Endothelial cell of umbilical vein (primary cell): ENCODE data around the gene CCDC187. TPM values are rescaled to one million over a fixed set of nuclear protein-coding genes. Genes with fewer than 3 reads are reported as not detected.

Experiments used
- BruUV-seq: library from RNA; stranded (reverse); fragments of 400-500 nt; replicated peaks from 2 replicates; lab custom pipeline; 2021; lab: Mats Ljungman, UMichigan
- CTCF ChIA-PET: fragments of 300-600, 350-600 bp; sonication (Branson Sonifier 250); formaldehyde crosslinking; loops from one replicate; lab custom pipeline; 2021; ENCODE audit warnings: antibody characterized with exemption, inconsistent platforms; lab: Charles Lee
- POLR2A ChIA-PET: fragments of 300-600, 350-600 bp; sonication (Branson Sonifier 250); formaldehyde crosslinking; loops from one replicate; lab custom pipeline; 2021; ENCODE audit warnings: antibody characterized with exemption, inconsistent platforms; lab: Charles Lee
- DNase-seq: peaks from one replicate; pipeline ENCODE4 v3.0.0-alpha.2; 2011; ENCODE audit warnings: low read depth, low spot score
- FAIRE-seq: peaks from 2 replicates; lab custom pipeline; 2011; peaks lifted over from hg19 to GRCh38; lab: Jason Lieb, UNC
- H2AFZ ChIP-seq: 2 replicates; pipeline ENCODE4 v1.6.0; 2012; ENCODE audit warnings: low read depth, low read length, control low read depth, inconsistent platforms
- H3K27ac ChIP-seq: 2 replicates; pipeline ENCODE4 v1.5.1; 2011; ENCODE audit warnings: low read depth, mild to moderate bottlenecking, control low read depth, low read length, moderate library complexity; ENCODE audit not compliant: insufficient read depth
- H3K27me3 ChIP-seq, 2 experiments: 2 replicates each; pipeline versions ENCODE4 v1.6.0 to v1.6.1; 2011; ENCODE audit warnings: low read length in 2 of 2, mixed read lengths in 1 of 2; ENCODE audit not compliant: control insufficient read depth in 2 of 2, insufficient read depth in 2 of 2
- H3K36me3 ChIP-seq, 2 experiments: 2 replicates in 1 of 2; 3 replicates in 1 of 2; pipeline ENCODE4 v1.5.1; 2011; ENCODE audit warnings: low read length in 2 of 2, mild to moderate bottlenecking in 1 of 2, moderate library complexity in 1 of 2; ENCODE audit not compliant: control insufficient read depth in 2 of 2, insufficient read depth in 2 of 2; ENCODE audit errors: extremely low read depth in 1 of 2
- H3K4me1 ChIP-seq: 3 replicates; pipeline ENCODE4 v1.5.1; 2011; ENCODE audit warnings: mild to moderate bottlenecking, low read length; ENCODE audit not compliant: control insufficient read depth, insufficient read depth; ENCODE audit errors: extremely low read depth
- H3K4me2 ChIP-seq: 2 replicates; pipeline ENCODE4 v1.6.1; 2011; ENCODE audit warnings: low read length, control low read depth, mixed read lengths; ENCODE audit not compliant: insufficient read depth
- H3K4me3 ChIP-seq, 3 experiments: fragments of 200-600 bp in 1 of 3; sonication (generic), shearing (Covaris generic) in 1 of 3; replicated peaks in 1 of 3; 2 replicates each; pipeline ENCODE4 v1.5.1; 2011 to 2016; ENCODE audit warnings: control low read depth in 3 of 3, low read length in 3 of 3, mild to moderate bottlenecking in 2 of 3, inconsistent platforms in 1 of 3, low read depth in 1 of 3, moderate library complexity in 1 of 3; ENCODE audit not compliant: insufficient read depth in 1 of 3
- H3K79me2 ChIP-seq: 2 replicates; pipeline ENCODE4 v1.6.0; 2012; ENCODE audit warnings: low read length, inconsistent platforms; ENCODE audit not compliant: control insufficient read depth, insufficient read depth
- H3K9ac ChIP-seq: replicated peaks from 2 replicates; pipeline ENCODE3; 2011; ENCODE audit warnings: low read length, control low read depth; ENCODE audit not compliant: insufficient read depth; ENCODE audit errors: extremely low read depth
- H3K9me1 ChIP-seq: replicated peaks from 3 replicates; pipeline ENCODE4 v1.6.0; 2011; ENCODE audit warnings: mild to moderate bottlenecking, low read length; ENCODE audit not compliant: control insufficient read depth, insufficient read depth; ENCODE audit errors: extremely low read depth
- H3K9me3 ChIP-seq: replicated peaks from 2 replicates; pipeline ENCODE4 v1.5.1; 2012; ENCODE audit warnings: low read length, inconsistent platforms; ENCODE audit not compliant: control insufficient read depth, insufficient read depth
- H4K20me1 ChIP-seq: replicated peaks from 2 replicates; pipeline ENCODE3; 2011; ENCODE audit warnings: mild to moderate bottlenecking, low read length; ENCODE audit not compliant: control insufficient read depth, insufficient read depth; ENCODE audit errors: extremely low read depth
- EZH2 ChIP-seq: IDR thresholded peaks from 2 replicates; pipeline ENCODE4 v1.6.1; 2012; ENCODE audit warnings: borderline replicate concordance, low read depth, mild to moderate bottlenecking, moderate library complexity, low read length, inconsistent platforms; ENCODE audit not compliant: severe bottlenecking
- FOS ChIP-seq: IDR thresholded peaks from 2 replicates; pipeline ENCODE4 v1.6.1; 2011; ENCODE audit warnings: mild to moderate bottlenecking, low read length, moderate library complexity, borderline replicate concordance; ENCODE audit not compliant: insufficient read depth
- GATA2 ChIP-seq: IDR thresholded peaks from 2 replicates; pipeline ENCODE4 v1.7.0; 2011; ENCODE audit warnings: low read depth, mild to moderate bottlenecking, moderate library complexity, mixed read lengths, low read length; ENCODE audit not compliant: insufficient read length, insufficient read depth
- JUN ChIP-seq: IDR thresholded peaks from 2 replicates; pipeline ENCODE4 v1.6.1; 2011; ENCODE audit warnings: borderline replicate concordance, low read depth; ENCODE audit not compliant: insufficient read length, insufficient read depth
- MYC ChIP-seq: IDR thresholded peaks from one replicate; pipeline ENCODE4 v1.6.1; 2011; ENCODE audit warnings: mild to moderate bottlenecking, low read depth, low read length
- POLR2A ChIP-seq: IDR thresholded peaks from 2 replicates; pipeline ENCODE4 v1.6.1; 2012; ENCODE audit warnings: low read depth, mild to moderate bottlenecking, control low read depth, low read length
- POLR2AphosphoS5 ChIP-seq: IDR thresholded peaks from 2 replicates; pipeline ENCODE4 v1.6.1; 2012; ENCODE audit warnings: low read depth, mild to moderate bottlenecking, control low read depth, low read length, moderate library complexity; ENCODE audit not compliant: insufficient read depth
- dilution Hi-C: fragments of 300-500 bp; cut with MboI; formaldehyde crosslinking; loops from one replicate; pipeline ENCODE4 v1.15.0; 2019; ENCODE audit warnings: low sequenced_read_pairs; ENCODE audit not compliant: extremely low pct_ligation_motif_present
- intact Hi-C: fragments of 100-400 bp; cut with micrococcal nuclease; formaldehyde crosslinking; loops from one replicate; pipeline ENCODE4 v1.10.0; 2022
- polyA plus RNA-seq, 4 experiments: library from polyadenylated mRNA; depleted of rRNA in 3 of 4; stranded (reverse) in 3 of 4; unstranded in 1 of 4; fragments of >200 nt; gene quantifications; 2 replicates each; pipeline versions ENCODE4 v1.2.1 to v1.2.3, GENCODE V29; 2011 to 2012; ENCODE audit warnings: missing spikeins in 1 of 4
- total RNA-seq: library from RNA; stranded (reverse); gene quantifications from 2 replicates; pipeline ENCODE4 v1.2.3, GENCODE V29; 2021
- TF ChIP-seq, protein P1 (sequence below), 2 donors: IDR thresholded peaks; 1 replicate in 1 of 2; 2 replicates in 1 of 2; pipeline ENCODE4 v1.5.1; 2011; ENCODE audit warnings: low read length in 2 of 2, mild to moderate bottlenecking in 2 of 2, moderate library complexity in 2 of 2, control low read depth in 1 of 2, inconsistent platforms in 1 of 2, low read depth in 1 of 2; ENCODE audit not compliant: insufficient read depth in 1 of 2; ENCODE audit errors: extremely low read depth in 1 of 2
- TF ChIP-seq, protein P2 (sequence below): IDR thresholded peaks from 2 replicates; pipeline ENCODE4 v1.6.1; 2011; ENCODE audit not compliant: insufficient read depth, insufficient read length

The CCDC187 gene
- total and polyA plus RNA-seq, 2 donors (not counting 3 experiments of a cell fraction or from before 2014, with no cell fraction given), result not detected

DNA sequence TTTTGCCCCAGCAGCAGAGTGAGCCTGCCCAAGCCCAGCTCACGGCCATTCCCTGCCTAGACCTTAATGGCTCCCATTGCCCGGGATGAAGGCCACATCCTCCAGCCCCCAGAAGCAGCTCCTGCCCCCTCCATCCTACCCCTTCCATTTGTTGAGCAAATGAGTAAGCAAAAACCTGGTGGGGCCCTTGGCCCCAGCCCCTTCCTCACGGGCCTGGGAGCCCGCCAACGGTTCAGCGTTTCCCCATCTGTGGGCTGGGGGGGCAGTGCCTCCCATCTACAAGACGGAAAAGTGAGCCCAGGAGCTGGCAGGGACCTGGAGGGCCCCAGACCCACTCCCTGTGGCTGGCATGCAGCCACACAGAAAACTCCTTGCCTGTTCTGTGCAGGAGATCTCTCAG is 4.4 kb downstream of the CCDC187 start:
- dilution Hi-C loops, result no loop called here
- CTCF ChIA-PET, result interaction anchor here (1.2 kb wide), 1 partner anchor 13 kb away, joined by 3 read pairs; no protein-coding TSS in a partner anchor
- POLR2A ChIA-PET, result no interaction called here

More for the DNA sequence above, 4.4 kb downstream of the CCDC187 start:
- no peak overlapping the region for H3K9ac ChIP-seq
- H3K4me2 ChIP-seq, result no peak overlapping the region
- DNase-seq (no peak), FAIRE-seq (no peak)
- no peaks in the 10 kb centered on the region for H3K27me3 ChIP-seq
- no peak overlapping the region for H2AFZ ChIP-seq
- H3K9me1 ChIP-seq, result no peaks in the 10 kb centered on the region
- H3K36me3 ChIP-seq, result no peaks in the 10 kb centered on the region
- H3K79me2 ChIP-seq, result no peaks in the 10 kb centered on the region
- BruUV-seq, result no TSS peak
- H3K9me3 ChIP-seq, result no peaks in the 10 kb centered on the region
- no peaks in the 10 kb centered on the region for H4K20me1 ChIP-seq
- intact Hi-C loops, result no loop called here
- H3K4me1 ChIP-seq, result no peaks in the 10 kb centered on the region
- no peak overlapping the region for H3K27ac ChIP-seq
- TF ChIP-seq POLR2A, result no peak
- TF ChIP-seq POLR2AphosphoS5, result no peak
- TF ChIP-seq, protein P1, sequence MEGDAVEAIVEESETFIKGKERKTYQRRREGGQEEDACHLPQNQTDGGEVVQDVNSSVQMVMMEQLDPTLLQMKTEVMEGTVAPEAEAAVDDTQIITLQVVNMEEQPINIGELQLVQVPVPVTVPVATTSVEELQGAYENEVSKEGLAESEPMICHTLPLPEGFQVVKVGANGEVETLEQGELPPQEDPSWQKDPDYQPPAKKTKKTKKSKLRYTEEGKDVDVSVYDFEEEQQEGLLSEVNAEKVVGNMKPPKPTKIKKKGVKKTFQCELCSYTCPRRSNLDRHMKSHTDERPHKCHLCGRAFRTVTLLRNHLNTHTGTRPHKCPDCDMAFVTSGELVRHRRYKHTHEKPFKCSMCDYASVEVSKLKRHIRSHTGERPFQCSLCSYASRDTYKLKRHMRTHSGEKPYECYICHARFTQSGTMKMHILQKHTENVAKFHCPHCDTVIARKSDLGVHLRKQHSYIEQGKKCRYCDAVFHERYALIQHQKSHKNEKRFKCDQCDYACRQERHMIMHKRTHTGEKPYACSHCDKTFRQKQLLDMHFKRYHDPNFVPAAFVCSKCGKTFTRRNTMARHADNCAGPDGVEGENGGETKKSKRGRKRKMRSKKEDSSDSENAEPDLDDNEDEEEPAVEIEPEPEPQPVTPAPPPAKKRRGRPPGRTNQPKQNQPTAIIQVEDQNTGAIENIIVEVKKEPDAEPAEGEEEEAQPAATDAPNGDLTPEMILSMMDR (IDR thresholded peaks at IDR 0.05; ENCODE audit: extremely low read depth in 1 of 2, insufficient read depth in 1 of 2, low read depth in 1 of 2, low read length in 2 of 2), result no peak
- TF ChIP-seq, protein P2, sequence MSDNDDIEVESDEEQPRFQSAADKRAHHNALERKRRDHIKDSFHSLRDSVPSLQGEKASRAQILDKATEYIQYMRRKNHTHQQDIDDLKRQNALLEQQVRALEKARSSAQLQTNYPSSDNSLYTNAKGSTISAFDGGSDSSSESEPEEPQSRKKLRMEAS, result no peak
- TF ChIP-seq FOS, result no peak
- TF ChIP-seq EZH2, result no peak
- no peak for TF ChIP-seq MYC
- TF ChIP-seq GATA2, result no peak
- no peak for TF ChIP-seq JUN
- H3K4me3 ChIP-seq, result no peak overlapping the region
